PFSK-1 (cell line): Measurements from ENCODE around the gene DBT.

ENCODE experiments used
- POLR2AphosphoS5 ChIP-seq: IDR thresholded peaks from 2 replicates; pipeline ENCODE4 v1.6.1; 2012; ENCODE audit warnings: low read depth, mild to moderate bottlenecking, control low read depth, low read length, moderate library complexity
- SIN3A ChIP-seq: IDR thresholded peaks from 2 replicates; pipeline ENCODE4 v1.6.1; 2012; ENCODE audit warnings: mild to moderate bottlenecking, low read length, moderate library complexity, borderline replicate concordance; ENCODE audit not compliant: insufficient read depth
- TF ChIP-seq, protein P1 (sequence below), 2 experiments: IDR thresholded peaks; 2 replicates each; pipeline versions ENCODE4 v1.6.1 to v1.8.0; 2011 to 2012; ENCODE audit warnings: low read depth in 2 of 2, low read length in 2 of 2, control low read depth in 1 of 2, inconsistent platforms in 1 of 2, mild to moderate bottlenecking in 1 of 2, moderate library complexity in 1 of 2; ENCODE audit not compliant: insufficient read depth in 1 of 2

DNA sequence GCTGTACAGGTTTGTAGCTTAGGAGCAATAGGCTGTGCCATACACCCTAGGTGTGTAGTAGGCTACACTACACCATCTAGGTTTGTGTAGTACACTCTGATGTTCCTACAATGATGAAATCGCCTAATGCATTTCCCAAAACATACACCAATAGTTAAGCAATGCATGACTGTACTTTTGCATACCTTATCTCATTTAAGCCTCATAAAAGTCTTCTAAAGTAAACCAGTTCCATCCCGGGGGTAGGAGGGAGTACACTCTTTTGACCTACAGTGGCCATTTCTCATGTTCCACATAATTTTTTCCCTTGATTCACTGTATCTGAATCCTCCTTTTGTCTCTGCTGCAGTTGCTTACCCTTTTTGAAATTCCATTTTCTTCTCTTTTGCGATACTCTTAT is 104.5 kb downstream of the DBT start:
- TF ChIP-seq POLR2AphosphoS5 (no peak), SIN3A (no peak)
- TF ChIP-seq, protein P1, sequence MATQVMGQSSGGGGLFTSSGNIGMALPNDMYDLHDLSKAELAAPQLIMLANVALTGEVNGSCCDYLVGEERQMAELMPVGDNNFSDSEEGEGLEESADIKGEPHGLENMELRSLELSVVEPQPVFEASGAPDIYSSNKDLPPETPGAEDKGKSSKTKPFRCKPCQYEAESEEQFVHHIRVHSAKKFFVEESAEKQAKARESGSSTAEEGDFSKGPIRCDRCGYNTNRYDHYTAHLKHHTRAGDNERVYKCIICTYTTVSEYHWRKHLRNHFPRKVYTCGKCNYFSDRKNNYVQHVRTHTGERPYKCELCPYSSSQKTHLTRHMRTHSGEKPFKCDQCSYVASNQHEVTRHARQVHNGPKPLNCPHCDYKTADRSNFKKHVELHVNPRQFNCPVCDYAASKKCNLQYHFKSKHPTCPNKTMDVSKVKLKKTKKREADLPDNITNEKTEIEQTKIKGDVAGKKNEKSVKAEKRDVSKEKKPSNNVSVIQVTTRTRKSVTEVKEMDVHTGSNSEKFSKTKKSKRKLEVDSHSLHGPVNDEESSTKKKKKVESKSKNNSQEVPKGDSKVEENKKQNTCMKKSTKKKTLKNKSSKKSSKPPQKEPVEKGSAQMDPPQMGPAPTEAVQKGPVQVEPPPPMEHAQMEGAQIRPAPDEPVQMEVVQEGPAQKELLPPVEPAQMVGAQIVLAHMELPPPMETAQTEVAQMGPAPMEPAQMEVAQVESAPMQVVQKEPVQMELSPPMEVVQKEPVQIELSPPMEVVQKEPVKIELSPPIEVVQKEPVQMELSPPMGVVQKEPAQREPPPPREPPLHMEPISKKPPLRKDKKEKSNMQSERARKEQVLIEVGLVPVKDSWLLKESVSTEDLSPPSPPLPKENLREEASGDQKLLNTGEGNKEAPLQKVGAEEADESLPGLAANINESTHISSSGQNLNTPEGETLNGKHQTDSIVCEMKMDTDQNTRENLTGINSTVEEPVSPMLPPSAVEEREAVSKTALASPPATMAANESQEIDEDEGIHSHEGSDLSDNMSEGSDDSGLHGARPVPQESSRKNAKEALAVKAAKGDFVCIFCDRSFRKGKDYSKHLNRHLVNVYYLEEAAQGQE (IDR thresholded peaks at IDR 0.05; ENCODE audit: insufficient read depth in 1 of 2, low read depth in 2 of 2, low read length in 2 of 2), result no peak
